ENCODE results near the gene KCNIP4.

Gene KCNIP4

DNA sequence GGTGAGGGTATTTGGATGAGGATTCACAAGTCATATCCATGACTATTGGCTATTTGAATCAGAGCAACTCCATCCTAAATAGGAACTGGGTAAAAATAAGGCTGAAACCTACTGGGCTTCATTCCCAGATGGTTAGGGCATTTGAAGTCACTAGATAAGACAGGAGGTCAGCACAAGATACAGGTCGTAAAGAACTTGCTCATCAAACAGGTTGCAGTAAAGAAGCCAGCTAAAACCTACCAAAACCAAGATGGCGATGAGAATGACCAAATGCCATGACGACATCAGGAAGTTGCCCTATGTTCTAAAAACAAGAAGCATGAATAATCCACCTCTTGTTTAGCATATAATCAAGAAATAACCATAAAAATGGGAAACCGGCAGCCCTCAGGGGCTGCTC is 1023.4 kb downstream of the KCNIP4 start:
- TF ChIP-seq, protein P1, sequence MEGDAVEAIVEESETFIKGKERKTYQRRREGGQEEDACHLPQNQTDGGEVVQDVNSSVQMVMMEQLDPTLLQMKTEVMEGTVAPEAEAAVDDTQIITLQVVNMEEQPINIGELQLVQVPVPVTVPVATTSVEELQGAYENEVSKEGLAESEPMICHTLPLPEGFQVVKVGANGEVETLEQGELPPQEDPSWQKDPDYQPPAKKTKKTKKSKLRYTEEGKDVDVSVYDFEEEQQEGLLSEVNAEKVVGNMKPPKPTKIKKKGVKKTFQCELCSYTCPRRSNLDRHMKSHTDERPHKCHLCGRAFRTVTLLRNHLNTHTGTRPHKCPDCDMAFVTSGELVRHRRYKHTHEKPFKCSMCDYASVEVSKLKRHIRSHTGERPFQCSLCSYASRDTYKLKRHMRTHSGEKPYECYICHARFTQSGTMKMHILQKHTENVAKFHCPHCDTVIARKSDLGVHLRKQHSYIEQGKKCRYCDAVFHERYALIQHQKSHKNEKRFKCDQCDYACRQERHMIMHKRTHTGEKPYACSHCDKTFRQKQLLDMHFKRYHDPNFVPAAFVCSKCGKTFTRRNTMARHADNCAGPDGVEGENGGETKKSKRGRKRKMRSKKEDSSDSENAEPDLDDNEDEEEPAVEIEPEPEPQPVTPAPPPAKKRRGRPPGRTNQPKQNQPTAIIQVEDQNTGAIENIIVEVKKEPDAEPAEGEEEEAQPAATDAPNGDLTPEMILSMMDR (IDR thresholded peaks at IDR 0.05): no peak
- H3K27ac Mint-ChIP-seq: no peak overlapping the region
- no peaks in the 10 kb centered on the region for H3K27me3 Mint-ChIP-seq (ENCODE audit: low read depth, poor library complexity)
- no peaks in the 10 kb centered on the region for H3K36me3 Mint-ChIP-seq (ENCODE audit: low read depth)
- DNase-seq: no peak
- H3K9me3 Mint-ChIP-seq: no peaks in the 10 kb centered on the region
- no peaks in the 10 kb centered on the region for H3K4me1 Mint-ChIP-seq
- H3K4me3 Mint-ChIP-seq: no peak overlapping the region

DNA sequence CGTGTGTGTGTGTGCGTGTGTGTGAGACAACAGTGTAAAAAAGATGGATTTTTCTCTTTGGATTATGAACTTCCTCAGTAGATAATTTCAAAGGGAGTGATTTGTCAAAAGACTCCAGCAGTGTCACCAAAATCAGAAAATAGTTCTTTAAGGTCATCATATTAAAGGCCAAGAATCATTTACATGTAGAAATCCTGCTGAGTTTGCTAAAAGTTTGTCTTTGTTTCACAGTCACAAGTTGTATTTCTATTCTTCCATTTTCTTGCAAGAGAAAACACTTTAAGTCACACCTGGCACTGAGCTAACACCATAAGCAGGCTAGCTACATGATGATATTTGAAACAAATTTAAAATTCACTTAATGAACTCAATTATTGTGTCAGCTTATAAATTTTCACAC is 1025.6 kb downstream of the KCNIP4 start:
- Mint-ChIP-seq H3K4me3 (no peak overlapping the region), H3K27me3 (ENCODE audit: low read depth, poor library complexity) (no peaks in the 10 kb centered on the region)
- TF ChIP-seq, protein P1 (IDR thresholded peaks at IDR 0.05): no peak

DNA sequence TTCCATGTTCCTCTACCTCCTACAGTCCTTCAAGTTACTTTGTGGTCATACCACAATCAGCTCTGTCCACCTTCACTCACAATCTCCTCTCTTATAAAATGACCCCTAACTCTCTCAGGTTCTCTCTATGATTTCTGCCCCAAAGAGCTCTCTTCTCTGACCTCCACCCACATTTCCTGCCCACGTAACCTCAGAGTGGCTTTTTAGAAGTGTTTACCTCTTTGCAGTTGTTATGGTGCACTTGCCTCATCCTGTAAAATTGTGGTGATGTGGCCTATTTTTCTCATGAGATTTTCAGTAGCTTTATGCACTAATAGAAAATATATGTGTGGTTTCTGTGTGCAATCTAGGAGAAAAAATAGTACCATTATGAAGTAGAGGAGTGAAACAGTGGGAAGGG is 1032.5 kb downstream of the KCNIP4 start:
- DNase-seq: no peak
- TF ChIP-seq, protein P1 (IDR thresholded peaks at IDR 0.05): no peak
- no peaks in the 10 kb centered on the region for H3K9me3 Mint-ChIP-seq
- no peaks in the 10 kb centered on the region for H3K36me3 Mint-ChIP-seq (ENCODE audit: low read depth)
- H3K4me3 Mint-ChIP-seq: no peak overlapping the region
- H3K27ac Mint-ChIP-seq: no peak overlapping the region
- no peaks in the 10 kb centered on the region for H3K4me1 Mint-ChIP-seq
- H3K27me3 Mint-ChIP-seq (ENCODE audit: low read depth, poor library complexity): peaks cover 5% of the 10 kb centered on the region

More for the DNA sequence above, 1025.6 kb downstream of the KCNIP4 start:
- Mint-ChIP-seq H3K36me3 (ENCODE audit: low read depth) (no peaks in the 10 kb centered on the region), H3K9me3 (no peaks in the 10 kb centered on the region), H3K27ac (no peak overlapping the region), H3K4me1 (no peaks in the 10 kb centered on the region)
- no peak for DNase-seq

DNA sequence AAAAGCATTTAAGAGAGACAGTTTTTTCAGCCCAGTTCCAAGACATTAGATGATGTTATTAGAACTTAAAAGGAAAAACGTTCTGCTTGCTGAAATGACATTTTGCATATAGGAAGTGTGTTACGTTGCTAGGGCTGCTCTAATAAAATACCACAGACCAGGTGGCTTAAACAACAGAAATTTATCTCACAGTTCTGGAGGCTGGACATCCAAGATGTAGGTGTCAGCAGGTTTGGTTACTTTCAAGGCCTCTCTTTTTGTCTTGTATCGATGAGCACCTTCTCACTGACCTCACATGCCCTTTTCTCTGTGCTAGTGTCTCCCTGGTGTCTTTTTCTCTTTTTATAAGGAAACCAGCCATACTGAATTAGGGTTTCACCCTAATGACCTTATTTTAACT is 1043.6 kb downstream of the KCNIP4 start:
- TF ChIP-seq, protein P1 (IDR thresholded peaks at IDR 0.05): no peak
- H3K4me3 Mint-ChIP-seq: no peak overlapping the region
- H3K9me3 Mint-ChIP-seq: no peaks in the 10 kb centered on the region
- peaks cover 11% of the 10 kb centered on the region for H3K27me3 Mint-ChIP-seq (ENCODE audit: low read depth, poor library complexity)
- DNase-seq: no peak
- no peak overlapping the region for H3K27ac Mint-ChIP-seq
- no peaks in the 10 kb centered on the region for H3K4me1 Mint-ChIP-seq
- no peaks in the 10 kb centered on the region for H3K36me3 Mint-ChIP-seq (ENCODE audit: low read depth)

DNA sequence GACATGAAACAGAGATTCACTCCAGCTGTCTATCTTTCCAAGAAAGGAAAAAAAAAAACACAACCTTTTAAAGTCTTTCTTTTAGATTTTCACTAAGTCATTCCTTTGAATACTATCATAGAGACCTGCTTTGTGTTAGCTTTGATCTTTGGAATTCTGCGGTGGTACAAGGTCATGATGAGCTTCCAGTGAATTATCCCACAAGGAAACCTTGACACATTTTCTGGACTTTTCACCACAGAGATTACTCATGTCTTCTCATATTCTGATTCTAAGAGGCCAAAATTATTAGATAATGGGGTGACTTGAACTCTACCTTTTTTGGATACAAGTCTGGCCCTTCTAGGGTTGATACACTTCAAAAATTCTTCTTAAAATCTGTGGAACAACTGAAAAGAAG is 1046.7 kb downstream of the KCNIP4 start:
- DNase-seq: no peak
- Mint-ChIP-seq H3K27ac (no peak overlapping the region), H3K9me3 (no peaks in the 10 kb centered on the region), H3K27me3 (ENCODE audit: low read depth, poor library complexity) (peaks cover 5% of the 10 kb centered on the region), H3K4me3 (no peak overlapping the region), H3K36me3 (ENCODE audit: low read depth) (no peaks in the 10 kb centered on the region), H3K4me1 (no peaks in the 10 kb centered on the region)
- TF ChIP-seq, protein P1 (IDR thresholded peaks at IDR 0.05): no peak

DNA sequence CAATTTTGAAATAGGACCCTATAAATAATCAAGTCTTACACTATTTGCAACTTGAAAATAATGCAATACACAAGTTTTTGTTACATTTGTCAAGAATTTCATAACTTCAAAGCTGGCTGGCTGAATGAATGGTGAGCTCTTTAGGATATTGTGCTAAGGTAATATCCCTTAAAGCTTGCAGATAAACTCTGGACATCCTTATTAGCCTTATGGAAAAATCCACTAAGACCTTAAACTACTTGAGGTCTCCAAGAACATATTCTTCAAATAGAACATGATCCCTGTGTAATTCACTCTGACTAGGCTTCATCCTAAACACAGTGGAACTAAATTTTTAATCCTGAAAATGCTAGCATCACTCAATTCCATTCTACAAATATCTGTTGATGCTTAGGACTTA is 1049.0 kb downstream of the KCNIP4 start:
- no peak for DNase-seq
- no peaks in the 10 kb centered on the region for H3K4me1 Mint-ChIP-seq

More for the DNA sequence above, 1049.0 kb downstream of the KCNIP4 start:
- H3K36me3 Mint-ChIP-seq (ENCODE audit: low read depth): no peaks in the 10 kb centered on the region
- no peaks in the 10 kb centered on the region for H3K9me3 Mint-ChIP-seq
- H3K27me3 Mint-ChIP-seq (ENCODE audit: low read depth, poor library complexity): peaks cover 5% of the 10 kb centered on the region
- TF ChIP-seq, protein P1 (IDR thresholded peaks at IDR 0.05): no peak
- no peak overlapping the region for H3K27ac Mint-ChIP-seq
- H3K4me3 Mint-ChIP-seq: no peak overlapping the region

Data from nephron progenitor cell (in vitro differentiated cells).